Mesenchymal stem cell (in vitro differentiated cells and primary cell): ENCODE data around the gene TNS4.

Source experiments
- DNase-seq: peaks from one replicate; pipeline ENCODE4 v3.0.0-alpha.2; 2013
- H2AFZ ChIP-seq: one replicate; pipeline ENCODE4 v1.6.1; 2013; ENCODE audit warnings: low read depth, mild to moderate bottlenecking, control low read depth, inconsistent platforms, low read length, moderate library complexity
- H2AK5ac ChIP-seq: 2 replicates; pipeline ENCODE4 v1.6.1; 2013; ENCODE audit warnings: low read length, moderate library complexity, mild to moderate bottlenecking, inconsistent platforms; ENCODE audit not compliant: severe bottlenecking
- H2BK120ac ChIP-seq: one replicate; pipeline ENCODE4 v1.6.1; 2013; ENCODE audit warnings: low read depth, mild to moderate bottlenecking, inconsistent platforms, low read length, moderate library complexity
- H2BK12ac ChIP-seq, 2 experiments: one replicate each; pipeline ENCODE4 v1.6.1; 2013; ENCODE audit warnings: inconsistent platforms in 2 of 2, low read length in 2 of 2, mild to moderate bottlenecking in 2 of 2, moderate library complexity in 2 of 2, control low read depth in 1 of 2
- H2BK15ac ChIP-seq: one replicate; pipeline ENCODE4 v1.6.1; 2013; ENCODE audit warnings: mild to moderate bottlenecking, low read depth, inconsistent platforms; ENCODE audit not compliant: poor library complexity, severe bottlenecking
- H2BK5ac ChIP-seq: 2 replicates; pipeline ENCODE4 v1.6.1; 2013; ENCODE audit warnings: low read depth, mild to moderate bottlenecking, low read length, control low read depth, inconsistent platforms; ENCODE audit not compliant: poor library complexity, severe bottlenecking
- H3K14ac ChIP-seq, 2 experiments: one replicate each; pipeline ENCODE4 v1.6.1; 2013; ENCODE audit warnings: inconsistent platforms in 2 of 2, low read length in 2 of 2, control low read depth in 1 of 2, mild to moderate bottlenecking in 1 of 2, moderate library complexity in 1 of 2
- H3K18ac ChIP-seq, 2 experiments: one replicate each; pipeline ENCODE4 v1.6.1; 2013; ENCODE audit warnings: inconsistent platforms in 2 of 2, low read length in 2 of 2, control low read depth in 1 of 2, low read depth in 1 of 2, mild to moderate bottlenecking in 1 of 2
- H3K23ac ChIP-seq, 2 experiments: one replicate each; pipeline ENCODE4 v1.6.1; 2013; ENCODE audit warnings: inconsistent platforms in 2 of 2, low read length in 2 of 2, mild to moderate bottlenecking in 2 of 2, moderate library complexity in 2 of 2, control low read depth in 1 of 2
- H3K27ac ChIP-seq: 2 replicates; pipeline ENCODE4 v1.5.1; 2013; ENCODE audit warnings: mild to moderate bottlenecking, moderate library complexity, low read length, control low read depth, inconsistent platforms; ENCODE audit not compliant: poor library complexity, severe bottlenecking
- H3K27me3 ChIP-seq, 2 experiments: 2 replicates each; pipeline versions ENCODE4 v1.6.1 to v1.7.0; 2013; ENCODE audit warnings: low read length in 2 of 2, mild to moderate bottlenecking in 2 of 2, moderate library complexity in 2 of 2, control low read depth in 1 of 2, inconsistent platforms in 1 of 2; ENCODE audit not compliant: control insufficient read depth in 1 of 2, insufficient read depth in 1 of 2
- H3K36me3 ChIP-seq, 2 experiments: 2 replicates each; pipeline versions ENCODE4 v1.6.1 to v1.7.0; 2013; ENCODE audit warnings: low read length in 2 of 2, control low read depth in 1 of 2, inconsistent platforms in 1 of 2, low read depth in 1 of 2, mild to moderate bottlenecking in 1 of 2; ENCODE audit not compliant: insufficient read depth in 2 of 2, control insufficient read depth in 1 of 2
- H3K4ac ChIP-seq, 2 experiments: one replicate each; pipeline ENCODE4 v1.6.1; 2013; ENCODE audit warnings: inconsistent platforms in 2 of 2, low read length in 2 of 2, mild to moderate bottlenecking in 2 of 2, moderate library complexity in 2 of 2, control low read depth in 1 of 2, low read depth in 1 of 2
- H3K4me1 ChIP-seq: 2 replicates; pipeline ENCODE4 v1.6.1; 2013; ENCODE audit warnings: low read depth, low read length, control low read depth; ENCODE audit not compliant: control insufficient read depth, insufficient read depth
- H3K4me2 ChIP-seq: 2 replicates; pipeline ENCODE4 v1.6.1; 2013; ENCODE audit warnings: low read length, mild to moderate bottlenecking, inconsistent platforms; ENCODE audit not compliant: poor library complexity, severe bottlenecking
- H3K4me3 ChIP-seq, 2 experiments: 2 replicates each; pipeline versions ENCODE4 v1.5.1 to v1.7.0; 2013; ENCODE audit warnings: low read length in 2 of 2, mild to moderate bottlenecking in 2 of 2, control low read depth in 1 of 2, low read depth in 1 of 2; ENCODE audit not compliant: insufficient read depth in 1 of 2
- H3K79me1 ChIP-seq: replicated peaks from 2 replicates; pipeline ENCODE4 v1.6.1; 2013; ENCODE audit warnings: mild to moderate bottlenecking, control low read depth, low read length, inconsistent platforms; ENCODE audit not compliant: poor library complexity, severe bottlenecking
- H3K9ac ChIP-seq: 2 replicates; pipeline ENCODE4 v1.7.0; 2013; ENCODE audit warnings: mild to moderate bottlenecking, low read length, moderate library complexity
- H3K9me3 ChIP-seq: 2 replicates; pipeline ENCODE4 v1.7.0; 2013; ENCODE audit warnings: mild to moderate bottlenecking, low read length; ENCODE audit not compliant: control insufficient read depth
- H4K8ac ChIP-seq: one replicate; pipeline ENCODE4 v1.6.1; 2013; ENCODE audit warnings: inconsistent platforms, mild to moderate bottlenecking, low read length, moderate library complexity
- H4K91ac ChIP-seq: one replicate; pipeline ENCODE4 v1.6.1; 2013; ENCODE audit warnings: mild to moderate bottlenecking, low read length, inconsistent platforms
- WGBS: methylation state at CpG from one replicate; pipeline ENCODE4 v1.1.7; 2013; ENCODE audit warnings: mixed read lengths; 5-methylcytosine and 5-hydroxymethylcytosine counted together

TNS4 gene

GRCh38 chr17:40458851-40459482 lies 42.5 kb downstream of the TNS4 start:
- DNase-seq: no peak
- WGBS: 94% methylated on average over 11 of the region's 12 CpGs

GRCh38 chr17:40457964-40458791 lies 43.2 kb downstream of the TNS4 start:
- no peaks in the 10 kb centered on the region for H3K9me3 ChIP-seq
- H3K27me3 ChIP-seq: no peaks in the 10 kb centered on the region
- no peak overlapping the region for H2BK12ac ChIP-seq
- H4K91ac ChIP-seq: no peak overlapping the region
- no peak overlapping the region for H2BK5ac ChIP-seq
- H3K79me1 ChIP-seq: no peaks in the 10 kb centered on the region
- H2AFZ ChIP-seq: no peak overlapping the region
- H3K27ac ChIP-seq: peak overlapping the region; percentile 36
- no peak overlapping the region for H3K18ac ChIP-seq
- 77% methylated on average over 13 of the region's 16 CpGs for WGBS
- no peak overlapping the region for H2BK120ac ChIP-seq
- peak overlapping the region; percentile 68 for H3K9ac ChIP-seq
- peak overlapping the region; percentile 67 for H2AK5ac ChIP-seq
- H4K8ac ChIP-seq: no peak overlapping the region
- H3K4me3 ChIP-seq: no peak overlapping the region
- H2BK15ac ChIP-seq: no peak overlapping the region
- H3K23ac ChIP-seq: no peak overlapping the region
- H3K4ac ChIP-seq: no peak overlapping the region
- peaks cover 39% of the 10 kb centered on the region for H3K4me1 ChIP-seq
- peak overlapping the region; percentile 23 for H3K4me2 ChIP-seq
- DNase-seq: no peak
- peaks cover 56 to 66% of the 10 kb centered on the region in 2 experiments for H3K36me3 ChIP-seq
- H3K14ac ChIP-seq: peak overlapping the region in 1 of 2 experiments; percentile 67

More at GRCh38 chr17:40458851-40459482, 42.5 kb downstream of the TNS4 start:
- Histone ChIP-seq H2AK5ac (no peak overlapping the region), H3K9ac (peak overlapping the region; percentile 56), H3K18ac (no peak overlapping the region), H3K4me1 (peaks cover 38% of the 10 kb centered on the region), H2BK120ac (no peak overlapping the region), H3K27me3 (no peaks in the 10 kb centered on the region), H3K4ac (no peak overlapping the region), H2BK5ac (no peak overlapping the region), H3K36me3 (peaks cover 49 to 59% of the 10 kb centered on the region in 2 experiments), H3K4me3 (no peak overlapping the region), H2BK15ac (no peak overlapping the region), H3K14ac (no peak overlapping the region), H3K79me1 (no peaks in the 10 kb centered on the region), H2BK12ac (no peak overlapping the region), H3K27ac (peak overlapping the region; percentile 2), H3K9me3 (no peaks in the 10 kb centered on the region), H4K91ac (no peak overlapping the region), H3K4me2 (no peak overlapping the region), H3K23ac (no peak overlapping the region), H2AFZ (no peak overlapping the region), H4K8ac (no peak overlapping the region)

- peak overlapping the region; percentile 68 for H3K9ac ChIP-seq
- H4K91ac ChIP-seq: no peak overlapping the region
- H3K79me1 ChIP-seq: peaks cover 1% of the 10 kb centered on the region
- no peak overlapping the region for H2BK120ac ChIP-seq
- no peak overlapping the region for H2BK12ac ChIP-seq
- peak overlapping the region; percentile 67 for H2AK5ac ChIP-seq
- no peak overlapping the region for H3K4me3 ChIP-seq
- no peak overlapping the region for H3K23ac ChIP-seq
- H3K27me3 ChIP-seq: no peaks in the 10 kb centered on the region
- H3K4ac ChIP-seq: no peak overlapping the region
- 98% methylated on average over 3 of the region's 3 CpGs for WGBS
- no peaks in the 10 kb centered on the region for H3K9me3 ChIP-seq
- no peak overlapping the region for H4K8ac ChIP-seq
- H2BK5ac ChIP-seq: no peak overlapping the region
- no peak overlapping the region for H3K27ac ChIP-seq
- no peak overlapping the region for H2AFZ ChIP-seq
- no peak overlapping the region for H3K18ac ChIP-seq
- H3K36me3 ChIP-seq: peaks cover 62 to 73% of the 10 kb centered on the region in 2 experiments
- H3K4me1 ChIP-seq: peaks cover 43% of the 10 kb centered on the region
- DNase-seq: no peak
- H2BK15ac ChIP-seq: no peak overlapping the region
- no peak overlapping the region for H3K14ac ChIP-seq
- no peak overlapping the region for H3K4me2 ChIP-seq
These were observed 44.1 kb downstream of the TNS4 start for GRCh38 chr17:40457369-40457768.

- Histone ChIP-seq H2BK12ac (no peak overlapping the region), H3K4ac (no peak overlapping the region), H3K23ac (no peak overlapping the region), H3K4me3 (no peak overlapping the region), H2BK15ac (no peak overlapping the region), H3K9ac (peak overlapping the region; percentile 68), H3K36me3 (peaks cover 62 to 76% of the 10 kb centered on the region in 2 experiments), H4K8ac (no peak overlapping the region), H3K9me3 (no peaks in the 10 kb centered on the region), H2BK120ac (no peak overlapping the region), H2BK5ac (no peak overlapping the region), H3K14ac (no peak overlapping the region), H3K4me2 (no peak overlapping the region), H3K27me3 (no peaks in the 10 kb centered on the region), H3K27ac (no peak overlapping the region), H2AK5ac (peak overlapping the region; percentile 7), H3K18ac (no peak overlapping the region), H3K4me1 (peaks cover 45% of the 10 kb centered on the region), H4K91ac (no peak overlapping the region), H2AFZ (no peak overlapping the region), H3K79me1 (peaks cover 1% of the 10 kb centered on the region)
- 97% methylated on average over 15 of the region's 16 CpGs for WGBS
- DNase-seq: no peak
These were observed 44.9 kb downstream of the TNS4 start for GRCh38 chr17:40456396-40456951.
